ENCODE data around the gene MEF2B.
"Not testable (repeated sequence)": the region's sequence is repeated elsewhere in the genome, so short reads cannot be mapped to it uniquely, and the experiment has no call there.

MEF2B gene

GRCh38 chr19:19113040-19113626 lies 56.9 kb downstream of the MEF2B start:
- H3K9ac ChIP-seq (ENCODE audit: low read depth in 1 of 2, low read length in 2 of 2), result no peak overlapping the region
- no peaks in the 10 kb centered on the region for H3K9me3 ChIP-seq (ENCODE audit: control insufficient read depth in 2 of 2, low read length in 2 of 2)
- peaks cover 0 to 5% of the 10 kb centered on the region in 2 donors for H3K4me1 ChIP-seq (ENCODE audit: control insufficient read depth in 2 of 2, insufficient read depth in 2 of 2, low read length in 2 of 2)
- no peak overlapping the region for H3K27ac ChIP-seq (ENCODE audit: low read depth in 2 of 2, low read length in 2 of 2)
- no peaks in the 10 kb centered on the region for H3K27me3 ChIP-seq (ENCODE audit: control insufficient read depth in 2 of 2, insufficient read depth in 2 of 2, low read length in 2 of 2)
- H3K4me3 ChIP-seq (ENCODE audit: low read length in 2 of 2), result no peak overlapping the region
- no peaks in the 10 kb centered on the region for H3K36me3 ChIP-seq (ENCODE audit: control insufficient read depth in 2 of 2, insufficient read depth in 2 of 2, low read length in 2 of 2)

GRCh38 chr19:19111967-19112580 lies 58.0 kb downstream of the MEF2B start:
- Histone ChIP-seq H3K9ac (ENCODE audit: low read depth in 1 of 2, low read length in 2 of 2) (no peak overlapping the region), H3K9me3 (ENCODE audit: control insufficient read depth in 2 of 2, low read length in 2 of 2) (no peaks in the 10 kb centered on the region), H3K4me1 (ENCODE audit: control insufficient read depth in 2 of 2, insufficient read depth in 2 of 2, low read length in 2 of 2) (peaks cover 0 to 5% of the 10 kb centered on the region in 2 donors), H3K36me3 (ENCODE audit: control insufficient read depth in 2 of 2, insufficient read depth in 2 of 2, low read length in 2 of 2) (peaks cover 0 to 2% of the 10 kb centered on the region in 2 donors), H3K27me3 (ENCODE audit: control insufficient read depth in 2 of 2, insufficient read depth in 2 of 2, low read length in 2 of 2) (no peaks in the 10 kb centered on the region), H3K4me3 (ENCODE audit: low read length in 2 of 2) (no peak overlapping the region), H3K27ac (ENCODE audit: low read depth in 2 of 2, low read length in 2 of 2) (no peak overlapping the region)

- H3K27ac ChIP-seq (ENCODE audit: low read depth in 2 of 2, low read length in 2 of 2), result no peak overlapping the region
- peaks cover 0 to 5% of the 10 kb centered on the region in 2 donors for H3K4me1 ChIP-seq (ENCODE audit: control insufficient read depth in 2 of 2, insufficient read depth in 2 of 2, low read length in 2 of 2)
- H3K36me3 ChIP-seq (ENCODE audit: control insufficient read depth in 2 of 2, insufficient read depth in 2 of 2, low read length in 2 of 2), result peaks cover 0 to 2% of the 10 kb centered on the region in 2 donors
- no peaks in the 10 kb centered on the region for H3K9me3 ChIP-seq (ENCODE audit: control insufficient read depth in 2 of 2, low read length in 2 of 2)
- H3K4me3 ChIP-seq (ENCODE audit: low read length in 2 of 2), result no peak overlapping the region
- no peak overlapping the region for H3K9ac ChIP-seq (ENCODE audit: low read depth in 1 of 2, low read length in 2 of 2)
- no peaks in the 10 kb centered on the region for H3K27me3 ChIP-seq (ENCODE audit: control insufficient read depth in 2 of 2, insufficient read depth in 2 of 2, low read length in 2 of 2)
Observed at GRCh38 chr19:19111136-19111835, 58.8 kb downstream of the MEF2B start.

- peaks cover 0 to 2% of the 10 kb centered on the region in 2 donors for H3K36me3 ChIP-seq (ENCODE audit: control insufficient read depth in 2 of 2, insufficient read depth in 2 of 2, low read length in 2 of 2)
- no peak overlapping the region for H3K27ac ChIP-seq (ENCODE audit: low read depth in 2 of 2, low read length in 2 of 2)
- H3K9me3 ChIP-seq (ENCODE audit: control insufficient read depth in 2 of 2, low read length in 2 of 2), result no peaks in the 10 kb centered on the region
- H3K27me3 ChIP-seq (ENCODE audit: control insufficient read depth in 2 of 2, insufficient read depth in 2 of 2, low read length in 2 of 2), result no peaks in the 10 kb centered on the region
- H3K4me1 ChIP-seq (ENCODE audit: control insufficient read depth in 2 of 2, insufficient read depth in 2 of 2, low read length in 2 of 2), result peaks cover 0 to 9% of the 10 kb centered on the region in 2 donors
- H3K9ac ChIP-seq (ENCODE audit: low read depth in 1 of 2, low read length in 2 of 2), result no peak overlapping the region
- H3K4me3 ChIP-seq (ENCODE audit: low read length in 2 of 2), result no peak overlapping the region
Observed at GRCh38 chr19:19110410-19111135, 59.5 kb downstream of the MEF2B start.

- H3K27ac ChIP-seq (ENCODE audit: low read depth in 2 of 2, low read length in 2 of 2), result no peak overlapping the region
- no peak overlapping the region for H3K4me3 ChIP-seq (ENCODE audit: low read length in 2 of 2)
- H3K9ac ChIP-seq (ENCODE audit: low read depth in 1 of 2, low read length in 2 of 2), result no peak overlapping the region
- peaks cover 4 to 11% of the 10 kb centered on the region in 2 donors for H3K4me1 ChIP-seq (ENCODE audit: control insufficient read depth in 2 of 2, insufficient read depth in 2 of 2, low read length in 2 of 2)
- H3K9me3 ChIP-seq (ENCODE audit: control insufficient read depth in 2 of 2, low read length in 2 of 2), result no peaks in the 10 kb centered on the region
- H3K36me3 ChIP-seq (ENCODE audit: control insufficient read depth in 2 of 2, insufficient read depth in 2 of 2, low read length in 2 of 2), result peaks cover 0 to 2% of the 10 kb centered on the region in 2 donors
- no peaks in the 10 kb centered on the region for H3K27me3 ChIP-seq (ENCODE audit: control insufficient read depth in 2 of 2, insufficient read depth in 2 of 2, low read length in 2 of 2)
Observed at GRCh38 chr19:19109601-19110000, 60.5 kb downstream of the MEF2B start.

- Histone ChIP-seq H3K9ac (ENCODE audit: low read depth in 1 of 2, low read length in 2 of 2) (no peak overlapping the region), H3K9me3 (ENCODE audit: control insufficient read depth in 2 of 2, low read length in 2 of 2) (no peaks in the 10 kb centered on the region), H3K4me1 (ENCODE audit: control insufficient read depth in 2 of 2, insufficient read depth in 2 of 2, low read length in 2 of 2) (peaks cover 4 to 11% of the 10 kb centered on the region in 2 donors), H3K36me3 (ENCODE audit: control insufficient read depth in 2 of 2, insufficient read depth in 2 of 2, low read length in 2 of 2) (peaks cover 0 to 2% of the 10 kb centered on the region in 2 donors), H3K27me3 (ENCODE audit: control insufficient read depth in 2 of 2, insufficient read depth in 2 of 2, low read length in 2 of 2) (no peaks in the 10 kb centered on the region), H3K27ac (ENCODE audit: low read depth in 2 of 2, low read length in 2 of 2) (no peak overlapping the region), H3K4me3 (ENCODE audit: low read length in 2 of 2) (no peak overlapping the region)
Observed at GRCh38 chr19:19107654-19108053, 62.4 kb downstream of the MEF2B start.

- H3K4me1 ChIP-seq (ENCODE audit: control insufficient read depth in 2 of 2, insufficient read depth in 2 of 2, low read length in 2 of 2), result peaks cover 4 to 11% of the 10 kb centered on the region in 2 donors
- not testable (repeated sequence) for H3K27ac ChIP-seq (ENCODE audit: low read depth in 2 of 2, low read length in 2 of 2); H3K9ac ChIP-seq (ENCODE audit: low read depth in 1 of 2, low read length in 2 of 2); H3K4me3 ChIP-seq (ENCODE audit: low read length in 2 of 2); H3K27me3 ChIP-seq (ENCODE audit: control insufficient read depth in 2 of 2, insufficient read depth in 2 of 2, low read length in 2 of 2); H3K36me3 ChIP-seq (ENCODE audit: control insufficient read depth in 2 of 2, insufficient read depth in 2 of 2, low read length in 2 of 2); H3K9me3 ChIP-seq (ENCODE audit: control insufficient read depth in 2 of 2, low read length in 2 of 2)
Observed at GRCh38 chr19:19106938-19107337, 63.1 kb downstream of the MEF2B start.

GRCh38 chr19:19106056-19106551 lies 64.0 kb downstream of the MEF2B start:
- H3K4me1 ChIP-seq (ENCODE audit: control insufficient read depth in 2 of 2, insufficient read depth in 2 of 2, low read length in 2 of 2), result peaks cover 4 to 11% of the 10 kb centered on the region in 2 donors
- peak overlapping the region in 1 of 2 donors; percentile 19 for H3K9ac ChIP-seq (ENCODE audit: low read depth in 1 of 2, low read length in 2 of 2)
- peaks cover 0 to 2% of the 10 kb centered on the region in 2 donors for H3K36me3 ChIP-seq (ENCODE audit: control insufficient read depth in 2 of 2, insufficient read depth in 2 of 2, low read length in 2 of 2)
- no peaks in the 10 kb centered on the region for H3K9me3 ChIP-seq (ENCODE audit: control insufficient read depth in 2 of 2, low read length in 2 of 2)
- peak overlapping the region; percentile 58 to 67 for H3K4me3 ChIP-seq (ENCODE audit: low read length in 2 of 2)
- H3K27ac ChIP-seq (ENCODE audit: low read depth in 2 of 2, low read length in 2 of 2), result peak overlapping the region in 1 of 2 donors; percentile 4
- no peaks in the 10 kb centered on the region for H3K27me3 ChIP-seq (ENCODE audit: control insufficient read depth in 2 of 2, insufficient read depth in 2 of 2, low read length in 2 of 2)

- Histone ChIP-seq H3K4me3 (ENCODE audit: low read length in 2 of 2) (peak overlapping the region; percentile 58 to 67), H3K9ac (ENCODE audit: low read depth in 1 of 2, low read length in 2 of 2) (peak overlapping the region in 1 of 2 donors; percentile 19), H3K36me3 (ENCODE audit: control insufficient read depth in 2 of 2, insufficient read depth in 2 of 2, low read length in 2 of 2) (peaks cover 0 to 2% of the 10 kb centered on the region in 2 donors)
Observed at GRCh38 chr19:19105365-19106055, 64.6 kb downstream of the MEF2B start.

More at GRCh38 chr19:19105365-19106055, 64.6 kb downstream of the MEF2B start:
- Histone ChIP-seq H3K27ac (ENCODE audit: low read depth in 2 of 2, low read length in 2 of 2) (peak overlapping the region in 1 of 2 donors; percentile 9), H3K4me1 (ENCODE audit: control insufficient read depth in 2 of 2, insufficient read depth in 2 of 2, low read length in 2 of 2) (peaks cover 4 to 9% of the 10 kb centered on the region in 2 donors), H3K9me3 (ENCODE audit: control insufficient read depth in 2 of 2, low read length in 2 of 2) (no peaks in the 10 kb centered on the region), H3K27me3 (ENCODE audit: control insufficient read depth in 2 of 2, insufficient read depth in 2 of 2, low read length in 2 of 2) (no peaks in the 10 kb centered on the region)

All from mucosa of rectum (tissue), 2 donors.